GM23248 (cell line): Measurements from ENCODE around the gene LRP4. TPM values are rescaled to one million over a fixed set of nuclear protein-coding genes. Genes with fewer than 3 reads are reported as not detected.

Experiments
- DNase-seq: peaks from one replicate; pipeline ENCODE4 v3.0.0-alpha.2; 2015
- H2AFZ ChIP-seq: fragments of 200-600 bp; sonication (generic); 2 replicates; pipeline ENCODE4 v1.6.1; 2016; ENCODE audit warnings: antibody characterized with exemption
- H3F3A ChIP-seq: fragments of 200-600 bp; sonication (generic); 2 replicates; pipeline ENCODE4 v1.6.1; 2016; ENCODE audit warnings: mild to moderate bottlenecking, antibody characterized with exemption, mixed run types; ENCODE audit not compliant: insufficient read depth
- H3K27ac ChIP-seq: fragments of 200-600 bp; sonication (generic); 2 replicates; pipeline ENCODE4 v1.5.1; 2016; ENCODE audit warnings: mild to moderate bottlenecking
- H3K27me3 ChIP-seq: fragments of 200-600 bp; sonication (generic); replicated peaks from 2 replicates; pipeline ENCODE4 v1.6.1; 2016; ENCODE audit warnings: mild to moderate bottlenecking; ENCODE audit not compliant: insufficient read depth
- H3K36me3 ChIP-seq: fragments of 200-600 bp; sonication (generic); 2 replicates; pipeline ENCODE4 v1.6.1; 2016; ENCODE audit warnings: low read depth, mild to moderate bottlenecking
- H3K4me1 ChIP-seq: fragments of 200-600 bp; sonication (generic); 2 replicates; pipeline ENCODE4 v1.6.1; 2016; ENCODE audit warnings: mild to moderate bottlenecking; ENCODE audit not compliant: insufficient read depth
- H3K4me2 ChIP-seq: fragments of 200-600 bp; sonication (generic); one replicate; pipeline ENCODE4 v1.6.1; 2016; ENCODE audit warnings: mild to moderate bottlenecking; ENCODE audit not compliant: unreplicated experiment
- H3K4me3 ChIP-seq: fragments of 200-600 bp; sonication (generic); 2 replicates; pipeline ENCODE4 v1.5.1; 2016; ENCODE audit warnings: mild to moderate bottlenecking
- H3K79me2 ChIP-seq: fragments of 200-600 bp; sonication (generic); 2 replicates; pipeline ENCODE4 v1.6.1; 2016; ENCODE audit warnings: mild to moderate bottlenecking; ENCODE audit not compliant: insufficient read depth
- H3K9ac ChIP-seq: fragments of 200-600 bp; sonication (generic); 2 replicates; pipeline ENCODE4 v1.6.1; 2016; ENCODE audit warnings: mild to moderate bottlenecking
- H3K9me2 ChIP-seq: fragments of 200-600 bp; sonication (generic); 2 replicates; pipeline ENCODE4 v1.6.1; 2016; ENCODE audit warnings: mixed run types, mild to moderate bottlenecking, moderate library complexity; ENCODE audit not compliant: insufficient read depth
- H3K9me3 ChIP-seq: fragments of 200-600 bp; sonication (generic); one replicate; pipeline ENCODE4 v1.6.1; 2017; ENCODE audit warnings: low read depth
- H4K20me1 ChIP-seq: fragments of 200-600 bp; sonication (generic); 2 replicates; pipeline ENCODE4 v1.6.0; 2016; ENCODE audit not compliant: insufficient read depth
- EZH2 ChIP-seq: fragments of 200-600 bp; sonication (generic); IDR thresholded peaks from 2 replicates; pipeline ENCODE4 v1.6.1; 2018; ENCODE audit warnings: antibody characterized with exemption, mild to moderate bottlenecking; ENCODE audit not compliant: insufficient read depth, poor library complexity, severe bottlenecking
- EZH2phosphoT487 ChIP-seq: fragments of 200-600 bp; sonication (generic); IDR thresholded peaks from 2 replicates; pipeline ENCODE4 v1.6.1; 2018; ENCODE audit warnings: antibody characterized with exemption, moderate library complexity, mild to moderate bottlenecking, low read depth; ENCODE audit not compliant: insufficient read depth
- WGBS, 2 experiments: methylation state at CpG; one replicate each; pipeline ENCODE4 v1.1.6; 2015 to 2017; ENCODE audit warnings: low lambda C conversion rate in 2 of 2, low coverage in 1 of 2; ENCODE audit errors: missing lambda C conversion rate in 2 of 2; 5-methylcytosine and 5-hydroxymethylcytosine counted together
- in situ Hi-C: fragments of 300-500 bp; cut with MboI; formaldehyde crosslinking; loops from 2 replicates; pipeline ENCODE4 v1.15.0; 2020
- polyA plus RNA-seq: library from polyadenylated mRNA; unstranded; fragments of >200 nt; fragmentation: Nextera tagmentation; extraction: Ambion mirVana; gene quantifications from 2 replicates; pipeline ENCODE4 v1.2.1, GENCODE V29; 2016
- total RNA-seq: library from RNA; depleted of rRNA; stranded (reverse); fragments of >200 nt; shearing (Covaris generic); gene quantifications from 2 replicates; pipeline ENCODE4 v1.2.3, GENCODE V29; 2014

LRP4 gene
- total and polyA plus RNA-seq, 2 experiments from 2014 or later, result 1.4 to 2.9 TPM

DNA sequence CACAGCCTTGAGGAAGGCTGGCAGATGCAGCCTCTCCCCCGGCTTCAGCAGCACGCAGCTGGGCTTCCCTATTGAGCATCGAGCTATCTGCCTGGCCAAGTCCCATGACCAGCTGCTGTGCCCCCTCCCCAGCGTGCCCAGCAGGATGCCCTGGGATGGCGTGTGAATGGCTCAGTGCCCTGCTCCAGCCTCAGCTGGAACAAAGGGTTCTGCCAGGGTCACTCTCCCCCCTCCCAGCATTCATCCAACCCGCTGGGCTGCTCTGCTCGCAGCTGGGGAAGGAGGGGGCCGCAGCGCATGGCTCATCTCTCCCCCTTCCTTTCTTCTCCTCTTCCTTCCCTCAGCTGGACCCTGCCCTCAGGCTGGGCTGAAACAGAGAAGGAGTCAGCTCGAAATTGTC, 14.5 kb downstream of the LRP4 start:
- H3K4me3 ChIP-seq, result no peak overlapping the region
- no peaks in the 10 kb centered on the region for H3F3A ChIP-seq
- H3K27ac ChIP-seq, result no peak overlapping the region
- no peaks in the 10 kb centered on the region for H3K27me3 ChIP-seq
- H3K4me1 ChIP-seq, result no peaks in the 10 kb centered on the region
- H3K9me2 ChIP-seq, result no peaks in the 10 kb centered on the region
- H4K20me1 ChIP-seq, result no peaks in the 10 kb centered on the region
- H2AFZ ChIP-seq, result no peak overlapping the region
- no peaks in the 10 kb centered on the region for H3K79me2 ChIP-seq
- 70 to 75% methylated on average over 10 of the region's 10 CpGs for WGBS, 2 experiments
- no peaks in the 10 kb centered on the region for H3K36me3 ChIP-seq
- no peak for DNase-seq
- no peak overlapping the region for H3K4me2 ChIP-seq
- TF ChIP-seq EZH2phosphoT487 (no peak), EZH2 (no peak)
- no peaks in the 10 kb centered on the region for H3K9me3 ChIP-seq
- no peak overlapping the region for H3K9ac ChIP-seq
- in situ Hi-C loops, result no loop called here

DNA sequence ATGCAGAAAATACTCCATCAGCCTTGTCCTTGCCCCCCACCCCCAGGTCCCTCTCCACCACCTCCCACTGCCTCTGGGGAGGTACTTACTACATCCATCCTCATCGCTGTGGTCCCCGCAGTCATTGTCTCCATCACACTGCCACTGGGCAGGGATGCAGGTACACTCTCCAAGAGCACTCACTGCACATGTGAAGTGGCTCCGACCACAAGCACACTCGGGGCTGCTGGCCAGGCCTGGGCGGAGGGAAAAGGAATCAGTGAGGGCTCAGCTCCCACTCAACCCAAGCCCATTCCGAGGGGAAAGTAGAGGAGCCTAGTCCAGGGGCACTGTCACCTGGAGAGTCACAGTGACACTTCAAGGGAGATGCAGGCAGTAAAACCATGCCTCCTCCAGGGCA, 15.7 kb downstream of the LRP4 start:
- in situ Hi-C loops, result no loop called here
- no peaks in the 10 kb centered on the region for H3F3A ChIP-seq
- 92 to 94% methylated on average over 6 of the region's 6 CpGs for WGBS, 2 experiments
- no peaks in the 10 kb centered on the region for H3K4me1 ChIP-seq
- no peaks in the 10 kb centered on the region for H3K9me2 ChIP-seq
- H3K4me3 ChIP-seq, result no peak overlapping the region
- no peak overlapping the region for H3K4me2 ChIP-seq
- TF ChIP-seq EZH2 (no peak), EZH2phosphoT487 (no peak)
- no peak overlapping the region for H2AFZ ChIP-seq
- no peak for DNase-seq
- no peaks in the 10 kb centered on the region for H3K36me3 ChIP-seq
- H3K27ac ChIP-seq, result no peak overlapping the region
- no peaks in the 10 kb centered on the region for H4K20me1 ChIP-seq
- H3K9me3 ChIP-seq, result no peaks in the 10 kb centered on the region
- H3K27me3 ChIP-seq, result no peaks in the 10 kb centered on the region
- no peak overlapping the region for H3K9ac ChIP-seq
- no peaks in the 10 kb centered on the region for H3K79me2 ChIP-seq

DNA sequence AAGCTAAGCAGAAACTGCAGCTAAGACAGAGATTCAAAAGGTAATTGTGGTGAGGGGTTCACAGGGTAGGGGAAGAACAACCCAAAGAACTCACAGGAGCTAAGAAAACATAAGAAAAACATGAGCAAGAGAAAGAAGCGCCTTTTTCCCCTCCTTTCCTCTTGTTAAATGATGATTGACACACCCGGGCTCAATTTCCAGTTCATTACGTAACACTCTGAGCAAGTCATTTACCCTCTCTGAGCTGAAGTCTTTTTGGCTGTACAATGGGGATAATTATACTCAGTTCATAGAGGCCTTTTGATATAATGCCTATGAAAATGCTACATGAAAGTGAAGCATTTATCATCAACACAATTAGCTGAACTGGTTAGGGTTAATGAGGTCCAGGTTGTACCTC, 17.2 kb downstream of the LRP4 start:
- Histone ChIP-seq H3K27me3 (no peaks in the 10 kb centered on the region), H3F3A (no peaks in the 10 kb centered on the region), H3K79me2 (no peaks in the 10 kb centered on the region), H3K9me2 (no peaks in the 10 kb centered on the region), H3K4me1 (no peaks in the 10 kb centered on the region), H2AFZ (no peak overlapping the region), H3K27ac (no peak overlapping the region), H3K9ac (no peak overlapping the region), H4K20me1 (no peaks in the 10 kb centered on the region), H3K36me3 (no peaks in the 10 kb centered on the region), H3K9me3 (no peaks in the 10 kb centered on the region), H3K4me3 (no peak overlapping the region), H3K4me2 (no peak overlapping the region)
- 60 to 68% methylated on average over 3 of the region's 3 CpGs for WGBS, 2 experiments
- no peak for TF ChIP-seq EZH2phosphoT487
- no peak for TF ChIP-seq EZH2
- in situ Hi-C loops, result no loop called here
- no peak for DNase-seq

DNA sequence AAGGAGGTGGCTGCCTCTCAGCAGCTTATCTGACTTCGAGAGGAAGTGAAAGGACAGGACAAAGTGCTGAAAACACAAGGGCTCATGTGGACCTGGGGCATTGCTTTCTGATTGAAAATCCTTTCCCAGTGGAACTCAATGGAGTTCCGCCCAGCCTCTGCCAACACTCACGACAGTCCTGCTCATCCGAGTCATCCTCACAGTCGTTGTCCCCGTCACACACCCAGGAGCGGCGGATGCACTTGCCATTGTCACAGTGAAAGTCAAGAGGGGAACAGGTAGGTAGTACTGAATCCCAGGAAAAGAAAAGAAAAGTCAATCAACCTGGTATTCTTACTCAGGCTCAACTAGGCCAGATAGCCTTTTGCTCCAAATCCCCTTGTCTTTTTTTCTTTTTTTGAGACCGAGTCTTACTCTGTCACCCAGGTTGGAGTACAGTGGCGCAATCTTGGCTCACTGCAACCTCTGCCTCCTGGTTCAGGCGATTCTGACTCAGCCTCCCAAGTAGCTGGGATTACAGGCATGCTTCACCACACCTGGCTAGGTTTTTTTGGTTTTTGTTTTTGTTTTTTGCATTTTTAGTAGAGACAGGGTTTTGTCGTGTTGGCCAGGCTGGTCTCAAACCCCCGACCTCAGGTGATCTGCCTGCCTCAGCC, 18.1 kb downstream of the LRP4 start:
- Histone ChIP-seq H3K9me3 (no peaks in the 10 kb centered on the region), H3K27me3 (no peaks in the 10 kb centered on the region), H3K27ac (no peak overlapping the region), H3K4me1 (no peaks in the 10 kb centered on the region), H3K79me2 (no peaks in the 10 kb centered on the region), H4K20me1 (no peaks in the 10 kb centered on the region), H2AFZ (no peak overlapping the region), H3K9ac (no peak overlapping the region), H3K36me3 (no peaks in the 10 kb centered on the region), H3K9me2 (no peaks in the 10 kb centered on the region), H3F3A (no peaks in the 10 kb centered on the region), H3K4me2 (no peak overlapping the region), H3K4me3 (no peak overlapping the region)
- WGBS, 2 experiments, result 79 to 80% methylated on average over 13 of the region's 13 CpGs
- no peak for DNase-seq
- TF ChIP-seq EZH2, result no peak
- no peak for TF ChIP-seq EZH2phosphoT487
- in situ Hi-C loops, result no loop called here
